HG03108 (cell line): ENCODE results near the gene OLIG2.

Experiments
- ATAC-seq: cut with Tn5 transposase; IDR thresholded peaks from one replicate; pipeline ENCODE4 v1.9.1; 2021; ENCODE audit warnings: moderate library complexity; ENCODE audit not compliant: unreplicated experiment

OLIG2 gene

DNA sequence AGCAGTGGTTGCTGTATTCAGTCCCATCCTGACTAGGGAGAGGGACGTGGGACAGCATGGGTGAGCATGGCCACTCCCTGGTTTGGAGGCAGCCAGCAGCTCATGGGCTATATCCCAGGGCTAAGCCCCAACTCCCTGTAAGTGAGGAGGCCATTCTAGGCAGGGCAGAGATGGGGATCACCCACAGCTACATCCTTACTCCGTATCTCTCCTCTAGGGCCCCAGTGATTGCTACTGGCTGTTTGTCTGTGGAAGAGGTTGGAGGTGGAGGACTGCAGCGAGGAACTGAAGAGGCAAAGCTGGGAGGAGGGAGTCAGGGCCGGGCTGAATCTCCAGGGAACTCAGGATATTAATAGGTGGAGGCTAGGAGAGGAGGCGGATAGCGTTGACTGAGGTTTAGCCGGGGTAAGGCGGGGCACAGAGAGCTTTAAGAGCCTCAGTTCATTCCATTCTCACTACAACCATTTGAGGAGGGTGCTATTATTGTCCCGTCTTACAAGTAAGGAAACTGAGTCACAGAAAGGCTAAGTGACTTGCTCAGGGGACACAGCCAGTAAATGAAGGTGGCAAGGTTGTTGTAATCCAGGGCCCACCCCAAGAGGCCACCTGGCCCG, 6.8 kb downstream of the OLIG2 start:
- no peak for ATAC-seq

DNA sequence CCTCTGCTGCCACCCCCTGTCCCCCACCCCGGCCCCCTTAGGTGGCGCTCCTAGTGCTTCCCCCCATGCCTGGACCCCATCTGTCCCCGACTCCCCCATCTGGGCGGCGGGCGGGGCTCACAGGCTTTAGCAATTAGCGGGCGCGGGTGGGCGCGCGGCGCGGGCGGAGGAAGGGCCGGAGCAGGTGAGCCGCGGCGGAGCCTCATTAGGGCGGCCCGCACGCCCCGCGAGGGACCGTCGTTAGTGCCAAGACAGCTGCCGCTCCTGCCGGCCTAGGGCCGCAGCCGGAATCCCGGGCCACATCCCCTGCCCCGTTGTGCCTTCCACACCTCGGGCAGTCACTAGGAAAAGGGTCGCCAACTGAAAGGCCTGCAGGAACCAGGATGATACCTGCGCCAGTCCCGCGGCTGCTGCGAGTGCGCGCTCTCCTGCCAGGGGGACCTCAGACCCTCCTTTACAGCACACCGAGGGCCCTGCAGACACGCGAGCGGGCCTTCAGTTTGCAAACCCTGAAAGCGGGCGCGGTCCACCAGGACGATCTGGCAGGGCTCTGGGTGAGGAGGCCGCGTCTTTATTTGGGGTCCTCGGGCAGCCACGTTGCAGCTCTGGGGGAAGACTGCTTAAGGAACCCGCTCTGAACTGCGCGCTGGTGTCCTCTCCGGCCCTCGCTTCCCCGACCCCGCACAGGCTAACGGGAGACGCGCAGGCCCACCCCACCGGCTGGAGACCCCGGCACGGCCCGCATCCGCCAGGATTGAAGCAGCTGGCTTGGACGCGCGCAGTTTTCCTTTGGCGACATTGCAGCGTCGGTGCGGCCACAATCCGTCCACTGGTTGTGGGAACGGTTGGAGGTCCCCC, 7.6 kb downstream of the OLIG2 start:
- no peak for ATAC-seq

DNA sequence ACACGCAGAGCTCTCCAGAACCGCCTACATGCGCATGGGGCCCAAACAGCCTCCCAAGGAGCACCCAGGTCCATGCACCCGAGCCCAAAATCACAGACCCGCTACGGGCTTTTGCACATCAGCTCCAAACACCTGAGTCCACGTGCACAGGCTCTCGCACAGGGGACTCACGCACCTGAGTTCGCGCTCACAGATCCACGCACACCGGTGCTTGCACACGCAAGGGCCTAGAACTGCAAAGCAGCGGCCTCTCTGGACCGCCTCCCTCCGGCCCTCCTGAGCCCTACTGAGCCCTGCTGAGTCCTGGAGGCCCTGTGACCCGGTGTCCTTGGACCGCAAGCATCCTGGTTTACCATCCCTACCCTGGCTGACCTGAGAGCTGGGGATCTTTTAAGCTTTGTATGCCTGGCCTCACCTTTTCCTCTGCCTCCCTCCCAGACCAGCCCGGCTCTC, 8.3 kb downstream of the OLIG2 start:
- ATAC-seq: no peak

GRCh38 chr21:33035147-33035546, 9.4 kb downstream of the OLIG2 start:
- ATAC-seq: no peak

DNA sequence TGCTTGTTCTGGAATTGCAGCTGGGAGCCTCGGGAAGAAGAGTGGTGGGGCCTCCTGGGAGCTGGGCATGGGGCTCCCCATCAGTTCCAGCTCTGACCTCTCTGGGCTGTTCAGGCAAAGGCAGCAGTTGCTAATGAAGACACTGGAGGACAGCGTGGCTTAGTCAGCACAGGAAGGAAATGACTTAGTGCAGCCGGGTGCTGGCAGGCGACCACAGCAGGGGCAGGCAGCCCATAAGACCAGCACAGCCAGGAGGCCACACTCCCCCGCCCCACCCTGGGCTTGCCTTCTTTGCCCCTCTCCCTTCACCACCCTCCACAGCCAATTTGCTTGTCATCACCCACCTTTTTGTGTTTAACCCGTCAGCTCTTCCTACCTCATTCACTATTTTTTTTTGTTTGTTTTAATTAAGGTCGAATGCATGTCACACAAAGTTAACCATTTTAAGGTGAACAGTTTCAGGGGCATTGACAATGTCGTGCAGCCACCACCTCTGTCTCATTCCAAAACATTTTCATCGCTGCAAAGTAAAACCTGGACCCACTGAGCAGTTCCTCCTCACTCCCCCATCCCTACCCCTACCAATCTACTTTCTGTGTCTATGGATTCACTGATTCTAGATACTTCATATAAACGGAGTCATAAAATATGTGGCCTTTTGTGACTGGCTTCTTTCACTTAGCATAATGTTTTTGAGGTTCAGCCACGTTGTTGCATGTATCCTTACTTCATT, 10.9 kb downstream of the OLIG2 start:
- no peak for ATAC-seq

DNA sequence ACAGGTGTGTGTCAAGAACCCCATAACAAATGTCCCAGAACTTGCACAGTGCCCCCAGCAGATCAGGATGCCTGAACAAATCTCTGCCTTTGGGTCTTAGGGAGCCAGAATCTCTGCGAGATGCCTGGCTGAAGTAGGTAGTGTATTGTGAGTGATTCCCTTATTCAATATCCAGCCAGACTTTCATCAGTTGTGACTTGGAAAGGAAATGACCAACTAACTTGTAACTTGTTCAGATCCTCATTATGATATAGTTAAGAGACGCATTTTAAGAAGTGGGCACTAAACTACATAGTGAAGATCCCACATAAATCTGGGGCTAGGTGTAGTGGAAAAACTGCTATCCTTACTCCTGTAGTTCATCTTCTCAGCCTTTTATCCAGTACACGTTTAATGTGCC, 11.8 kb downstream of the OLIG2 start:
- no peak for ATAC-seq

- no peak for ATAC-seq
Observed at GRCh38 chr21:33039536-33039935, 13.8 kb downstream of the OLIG2 start.

- no peak for ATAC-seq
Observed at GRCh38 chr21:33040215-33040614, 14.5 kb downstream of the OLIG2 start.

GRCh38 chr21:33041981-33042380, 16.2 kb downstream of the OLIG2 start:
- ATAC-seq: no peak

- ATAC-seq: no peak
Observed at GRCh38 chr21:33042812-33043211, 17.1 kb downstream of the OLIG2 start.

- no peak for ATAC-seq
Observed at GRCh38 chr21:33046455-33046854, 20.7 kb downstream of the OLIG2 start.

DNA sequence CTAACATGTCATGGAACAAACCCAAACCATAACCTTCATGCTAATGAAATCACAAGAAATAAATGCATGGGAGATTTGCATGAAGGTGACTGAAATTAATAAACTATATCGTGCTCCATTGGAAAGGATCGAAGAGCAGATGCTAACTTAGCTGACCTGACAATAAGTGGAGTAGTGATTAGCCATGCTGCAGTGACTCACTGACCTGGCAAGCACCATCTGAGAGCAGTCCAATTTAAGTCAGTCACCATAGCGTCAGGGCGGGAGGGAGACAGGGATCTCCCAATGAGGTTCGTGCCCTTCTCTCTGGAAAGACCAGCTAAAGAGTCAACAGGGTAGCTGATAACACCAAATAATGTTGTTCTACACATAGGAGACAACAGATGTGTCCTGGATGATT, 21.5 kb downstream of the OLIG2 start:
- ATAC-seq: no peak

DNA sequence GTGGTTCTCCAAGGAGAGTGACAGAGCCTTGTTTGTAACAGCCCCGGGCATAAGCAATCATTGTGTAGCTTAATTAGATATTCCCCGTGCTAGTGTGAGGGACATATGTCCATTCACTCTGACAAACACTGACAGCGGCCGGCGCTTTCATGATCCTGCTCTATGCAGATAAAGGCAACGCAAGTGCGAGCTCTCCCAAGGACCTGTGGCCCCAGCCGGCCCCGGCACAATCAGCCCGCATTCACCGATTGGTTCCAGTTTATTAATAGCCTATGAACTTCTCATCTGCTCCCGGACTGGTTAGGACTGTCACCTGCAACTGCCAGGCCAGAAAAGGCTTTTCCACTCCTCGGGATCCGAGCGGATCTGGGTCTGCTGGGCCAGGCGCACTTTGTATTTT, 26.2 kb downstream of the OLIG2 start:
- no peak for ATAC-seq

DNA sequence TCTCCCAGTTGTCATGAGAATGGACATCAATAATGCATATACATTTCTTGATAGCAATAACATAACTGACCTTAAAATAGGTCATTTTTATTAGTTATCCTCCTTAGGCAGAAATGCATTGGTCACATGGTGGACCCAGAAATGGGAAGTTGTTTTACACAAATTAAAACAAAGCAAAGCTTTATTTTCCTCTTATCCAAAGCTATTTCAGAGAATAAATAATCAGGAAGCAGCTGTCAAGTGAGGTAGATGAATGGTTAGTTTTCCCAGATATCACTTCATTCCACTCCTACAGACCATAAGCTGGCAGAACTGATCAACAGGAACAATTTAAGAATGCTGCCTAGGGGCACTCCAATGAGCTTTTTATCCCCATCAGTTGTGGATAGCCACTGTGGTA, 28.2 kb downstream of the OLIG2 start:
- no peak for ATAC-seq

- no peak for ATAC-seq
Observed at GRCh38 chr21:33055991-33056390, 30.3 kb downstream of the OLIG2 start.

DNA sequence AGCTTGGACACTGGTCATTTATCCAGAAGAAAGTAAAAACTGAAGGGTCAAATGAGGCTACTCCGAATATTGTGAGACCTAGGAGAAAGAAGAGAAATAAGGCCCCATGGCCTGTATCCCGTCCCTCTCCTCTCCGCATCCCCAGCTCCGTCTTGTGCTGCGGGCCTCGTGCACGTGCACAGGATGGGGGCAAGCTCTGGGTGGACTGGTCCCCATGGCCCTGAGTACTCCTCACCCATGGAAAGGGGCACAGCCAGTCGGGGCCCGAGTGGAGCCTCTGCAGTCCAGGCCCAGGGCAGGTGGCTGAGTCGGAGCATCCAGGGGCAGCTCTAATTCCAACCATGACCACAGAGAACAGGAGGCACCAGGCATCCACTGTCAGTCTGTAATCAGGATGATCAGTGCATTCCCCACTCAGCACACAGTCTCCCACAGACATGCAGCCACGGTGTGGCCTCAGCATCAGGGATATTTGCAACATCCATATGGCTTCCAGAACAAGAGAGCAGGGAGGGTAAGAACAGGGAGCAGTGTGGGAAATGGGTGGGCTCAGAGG, 31.7 kb downstream of the OLIG2 start:
- ATAC-seq: no peak

DNA sequence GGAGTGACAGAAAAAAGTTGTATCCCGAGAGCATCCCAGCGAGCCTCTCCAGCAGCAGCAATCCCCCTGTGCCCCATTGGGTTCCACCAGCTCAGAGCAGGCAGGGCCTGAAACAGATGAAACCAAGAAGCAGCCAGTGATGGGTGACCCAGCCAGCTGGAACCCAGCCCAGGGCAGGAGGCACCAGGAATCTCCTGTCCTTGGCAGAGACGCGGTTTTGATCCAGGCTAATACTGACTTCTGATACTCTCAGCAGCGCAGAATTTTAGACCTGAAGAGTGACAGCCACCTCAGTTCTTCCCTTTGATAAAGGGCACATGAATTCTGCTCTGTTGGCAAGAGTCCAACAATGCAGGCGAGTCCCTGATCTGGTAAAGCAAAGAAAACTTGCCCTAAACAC, 32.8 kb downstream of the OLIG2 start:
- no peak for ATAC-seq

DNA sequence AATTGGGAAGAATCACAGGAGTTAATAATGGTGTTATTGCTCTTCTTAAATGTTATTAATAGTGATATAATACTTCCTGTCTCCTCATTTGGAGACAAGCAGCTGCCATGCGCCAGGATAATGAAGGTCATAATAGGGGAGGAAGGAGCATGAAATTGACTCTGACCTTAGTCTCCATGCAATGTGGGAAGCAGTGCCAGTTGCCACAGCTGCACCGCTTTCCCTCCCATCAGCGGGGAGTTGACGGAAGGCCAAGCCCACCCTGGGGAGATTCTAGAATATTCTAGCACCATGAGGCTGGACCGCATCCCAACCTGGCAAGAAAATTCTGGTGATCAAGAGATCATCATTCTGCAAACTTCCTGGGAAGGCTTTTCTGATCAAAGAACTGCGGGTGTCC, 33.2 kb downstream of the OLIG2 start:
- ATAC-seq: no peak

GRCh38 chr21:33059380-33059841, 33.7 kb downstream of the OLIG2 start:
- ATAC-seq: no peak

DNA sequence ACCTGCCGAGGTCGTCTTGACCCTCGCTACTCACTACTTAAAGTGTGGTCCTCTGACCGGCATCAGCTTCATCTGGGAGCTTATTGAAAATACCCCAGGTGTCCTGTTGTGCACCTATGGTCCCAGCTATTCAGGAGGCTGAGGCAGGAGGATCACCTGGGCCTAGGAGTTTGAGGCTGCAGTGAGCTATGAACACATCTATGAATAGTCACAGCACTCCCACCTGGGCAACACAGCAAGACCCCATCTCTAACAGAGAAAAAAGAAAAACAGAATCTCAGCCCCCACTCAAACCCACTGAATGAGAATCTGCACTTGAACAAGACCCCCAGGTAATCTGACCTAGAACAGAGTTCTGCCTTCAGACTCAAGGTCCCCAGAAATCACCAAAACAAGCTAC, 35.5 kb downstream of the OLIG2 start:
- no peak for ATAC-seq

DNA sequence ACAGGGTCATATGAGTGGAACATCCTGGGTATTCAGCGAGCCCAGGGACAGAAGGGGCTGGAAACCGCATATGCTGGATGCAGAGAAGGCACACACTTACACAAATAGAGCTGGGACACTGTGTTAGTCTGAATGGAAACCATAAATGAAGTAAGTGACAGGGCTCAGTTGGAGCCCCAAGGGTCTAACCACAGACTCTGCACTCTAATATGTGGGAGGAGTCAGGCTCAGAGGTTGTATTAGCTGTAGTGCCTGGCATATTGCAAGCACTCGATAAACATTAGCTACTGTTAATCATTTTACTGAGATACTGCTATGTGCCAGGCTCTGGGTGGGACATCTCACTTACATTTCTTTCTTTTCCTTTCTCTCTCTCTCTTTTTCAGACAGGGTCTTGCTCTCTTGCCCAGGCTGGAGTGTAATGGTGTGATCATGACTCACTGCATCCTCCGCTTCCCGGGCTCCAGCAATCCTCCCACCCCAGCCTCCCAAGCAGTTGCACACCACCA, 37.7 kb downstream of the OLIG2 start:
- ATAC-seq: no peak
